ENCODE results near the gene SYCP3.
"Not testable (repeated sequence)": the region's sequence is repeated elsewhere in the genome, so short reads cannot be mapped to it uniquely, and the experiment has no call there.

Gene SYCP3

GRCh38 chr12:101759396-101760047, 20.3 kb upstream of the SYCP3 start:
- no peak for DNase-seq (ENCODE audit: low read depth)

- no peak for DNase-seq (ENCODE audit: low read depth)
These were observed 10.9 kb upstream of the SYCP3 start for GRCh38 chr12:101750152-101750551.

GRCh38 chr12:101749657-101750056, 10.4 kb upstream of the SYCP3 start:
- no peak for DNase-seq (ENCODE audit: low read depth)

GRCh38 chr12:101748907-101749306, 9.6 kb upstream of the SYCP3 start:
- DNase-seq (ENCODE audit: low read depth), result no peak

- DNase-seq (ENCODE audit: low read depth), result no peak
These were observed 8.4 kb upstream of the SYCP3 start for GRCh38 chr12:101747697-101748096.

- DNase-seq (ENCODE audit: low read depth), result no peak
These were observed 7.4 kb upstream of the SYCP3 start for GRCh38 chr12:101746661-101747060.

- no peak for DNase-seq (ENCODE audit: low read depth)
These were observed 6.9 kb upstream of the SYCP3 start for GRCh38 chr12:101746196-101746595.

GRCh38 chr12:101745481-101745880, 6.2 kb upstream of the SYCP3 start:
- no peak for DNase-seq (ENCODE audit: low read depth)

- DNase-seq (ENCODE audit: low read depth), result no peak
These were observed 4.6 kb upstream of the SYCP3 start for GRCh38 chr12:101743724-101744472.

- DNase-seq (ENCODE audit: low read depth), result no peak
These were observed 4.0 kb upstream of the SYCP3 start for GRCh38 chr12:101743242-101743641.

GRCh38 chr12:101740980-101741379, 1.7 kb upstream of the SYCP3 start:
- no peak for DNase-seq (ENCODE audit: low read depth)

GRCh38 chr12:101740566-101740965, 1.3 kb upstream of the SYCP3 start:
- no peak for DNase-seq (ENCODE audit: low read depth)

- no peak for DNase-seq (ENCODE audit: low read depth)
These were observed 1.8 kb downstream of the SYCP3 start for GRCh38 chr12:101737476-101737875.

- DNase-seq (ENCODE audit: low read depth), result not testable (repeated sequence)
These were observed 4.8 kb downstream of the SYCP3 start for GRCh38 chr12:101734482-101734881.

GRCh38 chr12:101733166-101733565, 6.1 kb downstream of the SYCP3 start:
- DNase-seq (ENCODE audit: low read depth), result no peak

- DNase-seq (ENCODE audit: low read depth), result no peak
These were observed 6.9 kb downstream of the SYCP3 start for GRCh38 chr12:101732318-101732717.

GRCh38 chr12:101729842-101730241, 9.4 kb downstream of the SYCP3 start:
- no peak for DNase-seq (ENCODE audit: low read depth)

GRCh38 chr12:101727098-101727497, 12.2 kb downstream of the SYCP3 start:
- no peak for DNase-seq (ENCODE audit: low read depth)

GRCh38 chr12:101722392-101722791, 16.9 kb downstream of the SYCP3 start:
- DNase-seq (ENCODE audit: low read depth), result no peak

GRCh38 chr12:101720118-101720517, 19.1 kb downstream of the SYCP3 start:
- no peak for DNase-seq (ENCODE audit: low read depth)

GRCh38 chr12:101719566-101719965, 19.7 kb downstream of the SYCP3 start:
- no peak for DNase-seq (ENCODE audit: low read depth)

GRCh38 chr12:101714877-101715444, 24.3 kb downstream of the SYCP3 start:
- DNase-seq (ENCODE audit: low read depth), result no peak

GRCh38 chr12:101713930-101714329, 25.3 kb downstream of the SYCP3 start:
- DNase-seq (ENCODE audit: low read depth), result no peak
